NB4 (cell line): Measurements from ENCODE around the gene PIGL.

Source experiments
- MYC ChIP-seq: IDR thresholded peaks from 2 replicates; pipeline ENCODE4 v1.6.1; 2011; ENCODE audit warnings: low read depth, low read length
- POLR2A ChIP-seq: IDR thresholded peaks from 2 replicates; pipeline ENCODE4 v1.6.1; 2011; ENCODE audit warnings: mild to moderate bottlenecking; ENCODE audit not compliant: insufficient read length; ENCODE audit errors: extremely low read depth
- TF ChIP-seq, protein P1 (sequence below): IDR thresholded peaks from one replicate; pipeline ENCODE4 v1.5.1; 2012; ENCODE audit warnings: low read depth, low read length
- TF ChIP-seq, protein P2 (sequence below): IDR thresholded peaks from 2 replicates; pipeline ENCODE4 v1.6.1; 2011; ENCODE audit warnings: low read depth, low read length

GRCh38 chr17:16306211-16306610 lies 89.2 kb downstream of the PIGL start:
- TF ChIP-seq POLR2A (no peak), MYC (no peak)
- TF ChIP-seq, protein P1, sequence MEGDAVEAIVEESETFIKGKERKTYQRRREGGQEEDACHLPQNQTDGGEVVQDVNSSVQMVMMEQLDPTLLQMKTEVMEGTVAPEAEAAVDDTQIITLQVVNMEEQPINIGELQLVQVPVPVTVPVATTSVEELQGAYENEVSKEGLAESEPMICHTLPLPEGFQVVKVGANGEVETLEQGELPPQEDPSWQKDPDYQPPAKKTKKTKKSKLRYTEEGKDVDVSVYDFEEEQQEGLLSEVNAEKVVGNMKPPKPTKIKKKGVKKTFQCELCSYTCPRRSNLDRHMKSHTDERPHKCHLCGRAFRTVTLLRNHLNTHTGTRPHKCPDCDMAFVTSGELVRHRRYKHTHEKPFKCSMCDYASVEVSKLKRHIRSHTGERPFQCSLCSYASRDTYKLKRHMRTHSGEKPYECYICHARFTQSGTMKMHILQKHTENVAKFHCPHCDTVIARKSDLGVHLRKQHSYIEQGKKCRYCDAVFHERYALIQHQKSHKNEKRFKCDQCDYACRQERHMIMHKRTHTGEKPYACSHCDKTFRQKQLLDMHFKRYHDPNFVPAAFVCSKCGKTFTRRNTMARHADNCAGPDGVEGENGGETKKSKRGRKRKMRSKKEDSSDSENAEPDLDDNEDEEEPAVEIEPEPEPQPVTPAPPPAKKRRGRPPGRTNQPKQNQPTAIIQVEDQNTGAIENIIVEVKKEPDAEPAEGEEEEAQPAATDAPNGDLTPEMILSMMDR, result no peak
- TF ChIP-seq, protein P2, sequence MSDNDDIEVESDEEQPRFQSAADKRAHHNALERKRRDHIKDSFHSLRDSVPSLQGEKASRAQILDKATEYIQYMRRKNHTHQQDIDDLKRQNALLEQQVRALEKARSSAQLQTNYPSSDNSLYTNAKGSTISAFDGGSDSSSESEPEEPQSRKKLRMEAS, result no peak
